Osteocyte (in vitro differentiated cells): ENCODE results near the gene FIGN. TPM values are rescaled to one million over a fixed set of nuclear protein-coding genes. Genes with fewer than 3 reads are reported as not detected.

ENCODE experiments used
- DNase-seq: peaks from one replicate; pipeline ENCODE4 v3.0.0; 2021; ENCODE audit warnings: mixed read lengths; ENCODE audit not compliant: unreplicated experiment; ENCODE audit errors: extremely low spot score
- H3K27ac Mint-ChIP-seq: one replicate; pipeline ENCODE4 v1.8.0; 2021; ENCODE audit warnings: mild to moderate bottlenecking, mixed read lengths; ENCODE audit not compliant: unreplicated experiment
- H3K27me3 Mint-ChIP-seq: one replicate; pipeline ENCODE4 v1.8.0; 2021; ENCODE audit warnings: mixed read lengths; ENCODE audit not compliant: unreplicated experiment
- H3K36me3 Mint-ChIP-seq: one replicate; pipeline ENCODE4 v1.8.0; 2021; ENCODE audit warnings: mixed read lengths; ENCODE audit not compliant: unreplicated experiment
- H3K4me1 Mint-ChIP-seq: one replicate; pipeline ENCODE4 v1.8.0; 2021; ENCODE audit warnings: mixed read lengths; ENCODE audit not compliant: unreplicated experiment
- H3K4me3 Mint-ChIP-seq: one replicate; pipeline ENCODE4 v1.8.0; 2021; ENCODE audit warnings: mild to moderate bottlenecking, moderate library complexity, mixed read lengths; ENCODE audit not compliant: unreplicated experiment
- H3K9me3 Mint-ChIP-seq: one replicate; pipeline ENCODE4 v1.8.0; 2021; ENCODE audit warnings: mixed read lengths; ENCODE audit not compliant: unreplicated experiment
- total RNA-seq: library from RNA; stranded (reverse); gene quantifications from 2 replicates; pipeline ENCODE4 v1.2.1, GENCODE V29; 2021
- TF ChIP-seq, protein P1 (sequence below): fragments of 200-600 bp; sonication (generic); IDR thresholded peaks from 2 replicates; pipeline ENCODE4 v1.5.0; 2021; ENCODE audit warnings: antibody characterized with exemption, mild to moderate bottlenecking, moderate library complexity

Gene FIGN
- total RNA-seq, 1 donor from 2014 or later: 37.7 TPM

DNA sequence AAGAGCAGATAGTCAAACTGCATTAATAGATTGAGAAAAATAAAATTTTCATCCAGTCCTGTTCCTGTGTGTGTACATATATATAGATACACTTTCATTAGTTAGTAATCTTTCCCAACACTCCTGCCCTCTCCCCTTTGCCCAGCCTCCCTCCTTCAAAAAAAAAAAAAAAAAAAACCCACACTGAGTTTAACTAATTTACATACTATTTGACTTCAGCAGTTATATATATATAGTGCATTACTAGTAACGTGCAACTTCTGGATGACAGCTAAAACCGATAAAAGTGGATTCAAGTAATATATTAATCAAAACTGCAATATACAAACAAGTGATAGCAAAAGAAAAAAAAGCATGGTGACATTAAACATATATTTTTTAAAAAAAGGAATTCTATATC lies 1.4 kb downstream of the FIGN start:
- no peak for DNase-seq
- H3K9me3 Mint-ChIP-seq: no peaks in the 10 kb centered on the region
- peaks cover 41% of the 10 kb centered on the region for H3K4me1 Mint-ChIP-seq
- H3K27ac Mint-ChIP-seq: peak overlapping the region; percentile 96
- TF ChIP-seq, protein P1, sequence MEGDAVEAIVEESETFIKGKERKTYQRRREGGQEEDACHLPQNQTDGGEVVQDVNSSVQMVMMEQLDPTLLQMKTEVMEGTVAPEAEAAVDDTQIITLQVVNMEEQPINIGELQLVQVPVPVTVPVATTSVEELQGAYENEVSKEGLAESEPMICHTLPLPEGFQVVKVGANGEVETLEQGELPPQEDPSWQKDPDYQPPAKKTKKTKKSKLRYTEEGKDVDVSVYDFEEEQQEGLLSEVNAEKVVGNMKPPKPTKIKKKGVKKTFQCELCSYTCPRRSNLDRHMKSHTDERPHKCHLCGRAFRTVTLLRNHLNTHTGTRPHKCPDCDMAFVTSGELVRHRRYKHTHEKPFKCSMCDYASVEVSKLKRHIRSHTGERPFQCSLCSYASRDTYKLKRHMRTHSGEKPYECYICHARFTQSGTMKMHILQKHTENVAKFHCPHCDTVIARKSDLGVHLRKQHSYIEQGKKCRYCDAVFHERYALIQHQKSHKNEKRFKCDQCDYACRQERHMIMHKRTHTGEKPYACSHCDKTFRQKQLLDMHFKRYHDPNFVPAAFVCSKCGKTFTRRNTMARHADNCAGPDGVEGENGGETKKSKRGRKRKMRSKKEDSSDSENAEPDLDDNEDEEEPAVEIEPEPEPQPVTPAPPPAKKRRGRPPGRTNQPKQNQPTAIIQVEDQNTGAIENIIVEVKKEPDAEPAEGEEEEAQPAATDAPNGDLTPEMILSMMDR: no peak
- peaks cover under 1% of the 10 kb centered on the region for H3K27me3 Mint-ChIP-seq
- H3K4me3 Mint-ChIP-seq: peak overlapping the region; percentile 88
- no peaks in the 10 kb centered on the region for H3K36me3 Mint-ChIP-seq

DNA sequence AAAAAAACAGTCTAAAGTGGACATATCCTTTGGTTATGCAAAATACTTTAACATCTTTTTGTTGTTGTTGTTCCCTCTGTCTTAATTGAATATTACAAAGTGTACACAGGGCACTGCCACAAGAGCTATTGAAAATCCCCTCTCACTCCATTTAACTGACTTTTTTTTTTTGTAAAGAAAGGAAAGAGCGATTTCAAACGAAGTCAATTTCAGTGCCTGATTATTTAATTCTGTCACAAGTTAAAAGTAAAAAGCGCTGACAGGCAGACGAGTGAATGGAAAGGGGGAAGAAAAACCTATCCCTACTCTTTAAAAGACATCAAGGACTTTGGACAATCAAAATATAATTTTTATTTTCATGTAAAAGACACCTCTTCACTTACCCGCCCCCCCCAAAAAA lies 1.9 kb downstream of the FIGN start:
- DNase-seq: no peak
- Mint-ChIP-seq H3K36me3 (no peaks in the 10 kb centered on the region), H3K4me3 (peak overlapping the region; percentile 88), H3K9me3 (no peaks in the 10 kb centered on the region), H3K27ac (peak overlapping the region; percentile 96), H3K27me3 (no peaks in the 10 kb centered on the region), H3K4me1 (peaks cover 42% of the 10 kb centered on the region)
- TF ChIP-seq, protein P1: no peak

DNA sequence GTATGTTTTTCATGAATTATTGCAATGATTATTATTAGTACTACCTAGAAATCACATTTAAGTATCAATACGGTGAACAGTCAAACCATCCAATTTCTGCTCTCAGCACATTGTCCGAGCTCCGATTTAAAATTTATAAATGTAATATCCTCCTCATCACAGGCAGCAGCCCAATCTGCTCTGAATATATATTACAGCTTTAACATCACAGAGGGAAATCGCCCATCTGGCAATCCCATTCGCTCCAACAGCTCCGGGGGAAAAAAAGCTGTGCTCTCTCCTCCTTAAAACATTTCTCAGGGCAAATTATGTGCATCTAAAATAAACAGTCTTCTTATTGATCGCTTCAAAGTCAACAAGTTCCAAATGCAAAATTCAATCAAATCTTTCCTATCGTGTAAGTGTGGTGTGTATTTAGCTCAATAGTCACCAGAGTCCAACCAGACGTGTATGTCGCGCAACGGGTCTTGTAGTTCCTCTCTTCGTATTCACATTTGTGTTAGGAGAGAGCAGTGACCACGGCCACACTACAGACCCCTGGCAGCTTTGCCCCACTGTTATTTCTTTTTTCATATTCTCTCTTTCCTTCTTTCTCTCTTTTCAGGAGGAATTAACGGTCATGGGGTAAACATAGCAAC lies 2.4 kb downstream of the FIGN start:
- no peak for DNase-seq
- no peaks in the 10 kb centered on the region for H3K9me3 Mint-ChIP-seq
- H3K4me1 Mint-ChIP-seq: peaks cover 46% of the 10 kb centered on the region
- peak overlapping the region; percentile 96 for H3K27ac Mint-ChIP-seq
- no peaks in the 10 kb centered on the region for H3K36me3 Mint-ChIP-seq
- H3K27me3 Mint-ChIP-seq: no peaks in the 10 kb centered on the region
- TF ChIP-seq, protein P1: no peak
- H3K4me3 Mint-ChIP-seq: peak overlapping the region; percentile 88

DNA sequence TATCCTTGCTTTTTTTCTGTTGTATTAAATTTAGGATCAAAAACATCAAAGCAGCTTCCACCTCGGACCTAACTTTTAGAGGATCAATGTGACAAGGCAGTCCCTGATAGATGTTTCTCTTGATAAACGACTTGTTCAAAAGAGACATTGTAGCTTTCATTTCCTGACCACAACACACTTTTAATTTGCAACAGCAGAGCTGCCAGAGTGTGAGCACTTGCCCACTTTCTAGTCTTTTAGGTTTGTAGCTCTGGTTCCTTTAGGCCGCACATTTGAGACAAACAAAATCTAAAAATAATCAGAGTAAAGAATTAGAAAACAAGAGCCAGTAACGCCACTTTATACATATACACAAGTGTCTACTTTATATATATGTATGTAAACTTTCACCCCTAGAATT lies 3.1 kb downstream of the FIGN start:
- H3K4me1 Mint-ChIP-seq: peaks cover 52% of the 10 kb centered on the region
- H3K27ac Mint-ChIP-seq: peak overlapping the region; percentile 96
- no peaks in the 10 kb centered on the region for H3K9me3 Mint-ChIP-seq
- H3K36me3 Mint-ChIP-seq: no peaks in the 10 kb centered on the region
- DNase-seq: no peak
- TF ChIP-seq, protein P1: no peak
- H3K4me3 Mint-ChIP-seq: peak overlapping the region; percentile 88
- H3K27me3 Mint-ChIP-seq: no peaks in the 10 kb centered on the region

DNA sequence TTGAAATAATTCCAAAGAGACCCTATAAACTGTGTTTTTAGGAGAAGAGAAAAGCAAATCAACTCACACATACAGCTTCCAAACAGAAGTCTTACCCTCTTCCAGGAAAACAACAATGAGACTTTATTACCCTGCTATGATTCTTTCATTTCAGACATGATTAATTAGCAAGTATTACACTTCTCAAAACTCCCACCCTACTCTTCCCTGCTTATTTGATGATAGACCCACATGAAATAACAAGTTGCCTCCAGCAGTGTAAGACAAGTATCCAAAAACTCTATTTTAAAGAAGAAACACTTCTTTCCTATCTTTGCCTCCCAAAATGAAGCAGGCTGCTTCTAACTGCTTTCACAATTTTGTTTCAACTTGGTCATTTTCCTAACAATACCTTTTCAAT lies 4.1 kb downstream of the FIGN start:
- DNase-seq: no peak
- Mint-ChIP-seq H3K9me3 (no peaks in the 10 kb centered on the region), H3K27me3 (no peaks in the 10 kb centered on the region), H3K4me1 (peaks cover 55% of the 10 kb centered on the region), H3K4me3 (peak overlapping the region; percentile 88), H3K36me3 (no peaks in the 10 kb centered on the region), H3K27ac (peak overlapping the region; percentile 96)
- TF ChIP-seq, protein P1: no peak
